Right cardiac atrium (tissue), 5 donors: ENCODE data around the gene SLC9C2. TPM values are rescaled to one million over a fixed set of nuclear protein-coding genes. Genes with fewer than 3 reads are reported as not detected.
"Not testable (repeated sequence)": the region's sequence is repeated elsewhere in the genome, so short reads cannot be mapped to it uniquely, and the experiment has no call there.

ENCODE experiments used
- ATAC-seq, 2 donors: fragments of 200-7000 bp; cut with Tn5 transposase; one replicate each; pipeline versions ENCODE4 v1.8.0 to v1.9.1; 2020; ENCODE audit warnings: moderate library complexity in 2 of 2, mild to moderate bottlenecking in 1 of 2
- DNase-seq, 3 donors: peaks; one replicate each; pipeline ENCODE4 v3.0.0-alpha.2; 2020
- H3K27ac ChIP-seq: one replicate; pipeline ENCODE4 v1.5.1; 2013; ENCODE audit warnings: mild to moderate bottlenecking, low read length, control low read depth, moderate library complexity
- H3K27me3 ChIP-seq: one replicate; pipeline ENCODE4 v1.6.1; 2013; ENCODE audit not compliant: control insufficient read depth, insufficient read depth
- H3K4me1 ChIP-seq: one replicate; pipeline ENCODE4 v1.6.1; 2013; ENCODE audit warnings: low read length; ENCODE audit not compliant: control insufficient read depth, insufficient read depth
- H3K4me3 ChIP-seq: one replicate; pipeline ENCODE4 v1.5.1; 2013; ENCODE audit warnings: low read length, control low read depth
- H3K9me3 ChIP-seq: one replicate; pipeline ENCODE4 v1.6.1; 2013; ENCODE audit warnings: low read length; ENCODE audit not compliant: control insufficient read depth
- WGBS: extraction: QIAGEN DNeasy Blood & Tissue Kit; methylation state at CpG from one replicate; pipeline ENCODE4 v1.1.7; 2013; 5-methylcytosine and 5-hydroxymethylcytosine counted together
- intact Hi-C, 4 donors: fragments of 100-400 bp; cut with DNase I; formaldehyde crosslinking; loops; one replicate each; pipeline versions ENCODE4 v1.11.0 to v1.14.0; 2022 to 2023
- polyA plus RNA-seq: library from polyadenylated mRNA; stranded (reverse); fragments of 200-250 nt; gene quantifications from one replicate; pipeline ENCODE4 v1.2.3, GENCODE V29; 2013
- total RNA-seq, 4 donors: library from RNA; stranded (reverse); fragmentation: NEBNext Ultra II Directional; extraction: Animal tissue kit (Norgen Biotek cat#: 25700); gene quantifications; one replicate each; pipeline ENCODE4 v1.2.1, GENCODE V29; 2021
- donor health status: healthy with polysubstance abuse.
- donor health status: DM: no; HTN: yes; CAD: no.
- donor health status: DM: no; HTN: no; CAD: no.
- donor health status: DM: no; HTN: yes; CAD: no; lungs with severe emphysema.
- donor health status: DM: yes; HTN: yes; CAD: no.

SLC9C2 gene
- total and polyA plus RNA-seq, 5 donors, result 0.09 to 0.42 (median 0.31) TPM

- Histone ChIP-seq H3K4me3 (no peak overlapping the region), H3K9me3 (no peaks in the 10 kb centered on the region), H3K27me3 (no peaks in the 10 kb centered on the region), H3K4me1 (no peaks in the 10 kb centered on the region), H3K27ac (no peak overlapping the region)
- intact Hi-C loops, result no loop called here
- ATAC-seq, result no peak
- no peak for DNase-seq
- WGBS, result 91% methylated on average over 2 of the region's 2 CpGs
Observed at GRCh38 chr1:173496757-173497320, 106.0 kb downstream of the SLC9C2 start.

- ATAC-seq (no peak), DNase-seq (no peak)
- no peak overlapping the region for H3K27ac ChIP-seq
- 77% methylated on average over 8 of the region's 8 CpGs for WGBS
- no peak overlapping the region for H3K4me3 ChIP-seq
- intact Hi-C loops, result no loop called here
- no peaks in the 10 kb centered on the region for H3K9me3 ChIP-seq
- no peaks in the 10 kb centered on the region for H3K27me3 ChIP-seq
- no peaks in the 10 kb centered on the region for H3K4me1 ChIP-seq
Observed at GRCh38 chr1:173495609-173496267, 107.1 kb downstream of the SLC9C2 start.

- H3K27ac ChIP-seq, ATAC-seq, H3K4me1 ChIP-seq, DNase-seq, H3K27me3 ChIP-seq, H3K4me3 ChIP-seq, H3K9me3 ChIP-seq, intact Hi-C loops: not testable (repeated sequence)
- 96% methylated on average over 8 of the region's 8 CpGs for WGBS
Observed at GRCh38 chr1:173493125-173493524, 109.7 kb downstream of the SLC9C2 start.

GRCh38 chr1:173491508-173491907 lies 111.4 kb downstream of the SLC9C2 start:
- DNase-seq, result no peak
- Histone ChIP-seq H3K27me3 (no peaks in the 10 kb centered on the region), H3K4me1 (no peaks in the 10 kb centered on the region), H3K9me3 (no peaks in the 10 kb centered on the region), H3K27ac (no peak overlapping the region), H3K4me3 (no peak overlapping the region)
- 95% methylated on average over 2 of the region's 2 CpGs for WGBS
- no peak for ATAC-seq
- intact Hi-C loops, result no loop called here

GRCh38 chr1:173489929-173490328 lies 112.9 kb downstream of the SLC9C2 start:
- intact Hi-C loops, result no loop called here
- Histone ChIP-seq H3K27me3 (no peaks in the 10 kb centered on the region), H3K27ac (no peak overlapping the region), H3K4me1 (no peaks in the 10 kb centered on the region), H3K4me3 (no peak overlapping the region), H3K9me3 (no peaks in the 10 kb centered on the region)
- ATAC-seq, result no peak
- no peak for DNase-seq
- WGBS, result 94% methylated on average over 3 of the region's 3 CpGs

- no peaks in the 10 kb centered on the region for H3K4me1 ChIP-seq
- H3K27me3 ChIP-seq, result no peaks in the 10 kb centered on the region
- ATAC-seq (peak in 1 of 2 donors; percentile 35), DNase-seq (no peak)
- H3K9me3 ChIP-seq, result no peaks in the 10 kb centered on the region
- H3K27ac ChIP-seq, result no peak overlapping the region
- intact Hi-C loops, result no loop called here
- H3K4me3 ChIP-seq, result no peak overlapping the region
- 83% methylated on average over 5 of the region's 5 CpGs for WGBS
Observed at GRCh38 chr1:173489149-173489600, 113.7 kb downstream of the SLC9C2 start.

GRCh38 chr1:173488001-173488400 lies 114.9 kb downstream of the SLC9C2 start:
- H3K27ac ChIP-seq, result no peak overlapping the region
- no peaks in the 10 kb centered on the region for H3K9me3 ChIP-seq
- no peaks in the 10 kb centered on the region for H3K27me3 ChIP-seq
- DNase-seq (no peak), ATAC-seq (no peak)
- intact Hi-C loops, result no loop called here
- no peaks in the 10 kb centered on the region for H3K4me1 ChIP-seq
- WGBS, result 84% methylated on average over 2 of the region's 2 CpGs
- H3K4me3 ChIP-seq, result no peak overlapping the region

- intact Hi-C loops, result no loop called here
- Histone ChIP-seq H3K4me1 (peaks cover 4% of the 10 kb centered on the region), H3K9me3 (no peaks in the 10 kb centered on the region), H3K27ac (no peak overlapping the region), H3K27me3 (no peaks in the 10 kb centered on the region), H3K4me3 (no peak overlapping the region)
- 91% methylated on average over 7 of the region's 7 CpGs for WGBS
- ATAC-seq (no peak), DNase-seq (no peak)
Observed at GRCh38 chr1:173485401-173485800, 117.5 kb downstream of the SLC9C2 start.

- intact Hi-C loops, result no loop called here
- DNase-seq (no peak), ATAC-seq (no peak)
- no peak overlapping the region for H3K4me3 ChIP-seq
- peaks cover 4% of the 10 kb centered on the region for H3K4me1 ChIP-seq
- WGBS, result 94% methylated on average over 2 of the region's 2 CpGs
- H3K27me3 ChIP-seq, result no peaks in the 10 kb centered on the region
- no peaks in the 10 kb centered on the region for H3K9me3 ChIP-seq
- H3K27ac ChIP-seq, result no peak overlapping the region
Observed at GRCh38 chr1:173484276-173484675, 118.6 kb downstream of the SLC9C2 start.

GRCh38 chr1:173482683-173483082 lies 120.2 kb downstream of the SLC9C2 start:
- ATAC-seq (no peak), DNase-seq (no peak)
- H3K9me3 ChIP-seq, result no peaks in the 10 kb centered on the region
- H3K27ac ChIP-seq, result no peak overlapping the region
- intact Hi-C loops, result no loop called here
- no peaks in the 10 kb centered on the region for H3K27me3 ChIP-seq
- H3K4me3 ChIP-seq, result no peak overlapping the region
- peaks cover 4% of the 10 kb centered on the region for H3K4me1 ChIP-seq
- WGBS, result 85% methylated on average over 1 of the region's 1 CpG

- intact Hi-C loops, result no loop called here
- Histone ChIP-seq H3K27ac (peak overlapping the region; percentile 15), H3K4me3 (no peak overlapping the region), H3K4me1 (peaks cover 4% of the 10 kb centered on the region), H3K27me3 (no peaks in the 10 kb centered on the region), H3K9me3 (no peaks in the 10 kb centered on the region)
- DNase-seq, result peak in 2 of 3 donors; percentile 40 to 50
- ATAC-seq, result no peak
- 65% methylated on average over 1 of the region's 1 CpG for WGBS
Observed at GRCh38 chr1:173481195-173481772, 121.6 kb downstream of the SLC9C2 start.
